NCI-H2029 (cell line): ENCODE data around the gene MIPOL1.
"Not testable (repeated sequence)": the region's sequence is repeated elsewhere in the genome, so short reads cannot be mapped to it uniquely, and the experiment has no call there.

Experiments
- DNase-seq: peaks from one replicate; lab custom pipeline; 2025; lab: John Stamatoyannopoulos, UW

MIPOL1 gene

GRCh38 chr14:37285220-37285619 lies 87.5 kb downstream of the MIPOL1 start:
- DNase-seq = no peak

- DNase-seq = no peak
These were observed 92.0 kb downstream of the MIPOL1 start for GRCh38 chr14:37289688-37290087.

DNA sequence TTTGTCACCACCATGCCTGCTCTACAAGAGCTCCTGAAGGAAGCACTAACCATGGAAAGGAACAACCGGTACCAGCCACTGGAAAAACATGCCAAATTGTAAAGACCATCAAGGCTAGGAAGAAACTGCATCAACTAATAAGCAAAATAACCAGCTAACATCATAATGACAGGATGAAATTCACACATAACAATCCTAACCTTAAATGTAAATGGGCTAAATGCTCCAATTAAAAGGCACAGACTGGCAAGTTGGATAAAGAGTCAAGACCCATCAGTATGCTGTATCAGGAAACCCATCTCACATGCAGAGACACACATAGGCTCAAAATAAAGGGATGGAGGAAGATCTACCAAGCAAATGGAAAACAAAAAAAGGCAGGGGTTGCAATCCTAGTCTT lies 97.5 kb downstream of the MIPOL1 start:
- DNase-seq = not testable (repeated sequence)

- DNase-seq = no peak
These were observed 113.5 kb downstream of the MIPOL1 start for GRCh38 chr14:37311252-37311651.

DNA sequence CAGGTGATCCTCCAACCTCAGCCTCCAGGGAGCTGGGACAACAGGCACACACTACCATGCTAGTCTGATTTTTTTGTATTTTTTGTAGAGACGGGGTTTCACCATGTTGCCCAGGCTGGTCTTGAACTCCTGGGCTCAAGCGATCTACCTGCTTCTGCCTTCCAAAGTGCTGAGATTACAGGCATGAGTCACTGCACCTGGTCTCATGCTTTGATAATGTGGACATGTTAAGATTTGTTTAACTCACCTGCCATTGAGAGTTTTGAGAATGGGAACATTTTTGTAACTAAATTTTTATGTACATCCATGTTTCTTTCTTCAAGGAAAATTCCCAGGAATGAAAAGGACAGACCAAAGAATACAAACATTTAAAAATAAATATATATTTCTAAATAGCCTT lies 121.2 kb downstream of the MIPOL1 start:
- no peak for DNase-seq

- no peak for DNase-seq
These were observed 122.4 kb downstream of the MIPOL1 start for GRCh38 chr14:37320106-37320505.

DNA sequence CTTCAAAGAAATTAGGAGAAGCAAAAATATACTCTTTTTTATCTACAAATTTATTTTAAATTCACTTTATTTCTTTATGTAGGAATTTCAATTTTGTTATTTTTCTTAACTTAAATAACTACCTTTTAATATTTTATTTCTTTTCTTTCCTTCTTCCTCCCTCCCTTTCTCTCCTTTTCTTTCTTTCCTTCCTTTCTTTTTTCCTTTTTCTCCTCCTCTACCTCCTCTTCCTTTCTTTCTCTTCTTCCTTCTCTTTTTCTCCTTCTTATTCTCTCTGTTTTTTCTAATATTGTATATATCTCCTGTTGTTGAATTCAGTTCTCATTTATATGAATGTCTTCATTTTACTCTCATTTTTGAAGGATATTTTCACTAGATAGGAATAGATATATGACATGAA lies 127.6 kb downstream of the MIPOL1 start:
- no peak for DNase-seq

GRCh38 chr14:37326434-37326833 lies 128.7 kb downstream of the MIPOL1 start:
- DNase-seq = no peak

DNA sequence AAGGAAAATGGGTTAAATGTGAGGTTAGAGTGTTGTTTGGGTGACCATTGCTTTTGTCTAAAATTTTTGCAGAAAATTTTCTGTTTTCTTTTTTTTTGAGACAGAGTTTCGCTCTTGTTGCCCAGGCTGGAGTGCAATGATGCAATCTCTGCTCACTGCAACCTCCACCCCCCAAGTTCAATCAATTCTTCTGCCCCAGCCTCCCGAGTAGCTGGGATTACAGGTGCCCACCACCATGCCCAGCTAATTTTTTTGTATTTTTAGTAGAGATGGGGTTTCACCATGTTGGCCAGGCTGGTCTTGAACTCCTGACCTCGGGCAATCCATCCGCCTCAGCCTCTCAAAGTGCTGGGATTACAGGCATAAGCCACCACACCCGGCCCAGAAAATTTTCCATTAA lies 130.2 kb downstream of the MIPOL1 start:
- not testable (repeated sequence) for DNase-seq

DNA sequence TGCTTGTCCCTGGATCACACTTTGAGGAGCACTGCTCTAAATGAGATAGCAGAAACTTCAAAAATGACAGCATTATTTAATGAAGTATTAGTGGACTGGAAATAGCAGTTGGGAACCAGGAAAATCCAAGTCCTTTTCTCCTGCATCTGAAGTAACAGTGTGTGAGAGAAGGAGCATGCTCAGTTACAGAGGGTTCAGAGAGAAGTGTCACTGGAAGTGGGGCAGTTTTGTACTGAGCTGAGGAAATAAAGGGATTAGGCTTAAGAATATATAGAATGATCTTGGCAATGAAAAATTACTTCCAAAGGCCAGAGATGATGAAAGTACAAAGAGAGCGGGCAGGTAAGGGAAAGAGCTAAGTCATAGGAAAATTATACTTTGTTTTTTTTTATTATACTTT lies 130.9 kb downstream of the MIPOL1 start:
- DNase-seq = no peak

GRCh38 chr14:37329189-37330001 lies 131.7 kb downstream of the MIPOL1 start:
- DNase-seq = no peak

DNA sequence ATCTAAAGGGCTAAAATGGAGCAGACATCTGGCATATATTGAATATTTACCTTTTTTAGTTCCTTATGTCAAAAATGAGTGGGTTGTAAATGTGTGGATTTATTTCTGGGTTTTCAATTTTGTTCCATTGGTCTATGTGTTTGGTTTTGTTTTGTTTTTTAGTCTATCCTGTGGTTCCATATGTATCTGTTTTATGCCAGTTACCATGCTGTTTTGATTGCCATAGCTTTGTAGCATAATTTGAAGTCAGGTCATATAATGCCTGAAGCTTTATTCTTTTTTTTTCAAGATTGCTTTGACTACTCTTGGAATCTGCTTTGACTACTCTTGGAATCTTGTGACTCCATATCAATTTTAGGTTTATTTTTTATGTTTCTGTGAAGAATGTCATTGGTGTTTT lies 133.2 kb downstream of the MIPOL1 start:
- DNase-seq = no peak

DNA sequence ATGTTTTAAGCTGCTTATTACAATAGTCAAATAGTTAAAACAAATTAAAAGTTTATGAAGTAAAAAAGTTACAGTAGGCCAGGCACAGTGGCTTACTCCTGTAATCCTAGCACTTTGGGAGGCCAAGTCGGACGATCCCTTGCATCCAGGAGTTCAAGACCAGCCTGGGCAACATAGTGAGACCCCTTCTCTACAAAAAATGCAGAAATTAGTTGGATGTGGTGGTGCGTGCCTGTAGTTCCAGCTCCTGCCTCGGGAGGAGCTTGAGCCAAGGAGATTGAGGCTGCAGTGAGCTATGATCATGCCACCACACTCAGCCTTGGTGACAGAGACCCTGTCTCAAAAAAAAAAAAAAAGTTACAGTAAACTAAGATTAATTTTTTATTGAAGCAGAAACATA lies 142.6 kb downstream of the MIPOL1 start:
- DNase-seq = no peak

GRCh38 chr14:37343307-37344094 lies 145.8 kb downstream of the MIPOL1 start:
- DNase-seq = no peak

GRCh38 chr14:37363661-37364060 lies 165.9 kb downstream of the MIPOL1 start:
- DNase-seq = no peak

GRCh38 chr14:37369425-37369824 lies 171.7 kb downstream of the MIPOL1 start:
- DNase-seq = peak; percentile 63

- no peak for DNase-seq
These were observed 177.8 kb downstream of the MIPOL1 start for GRCh38 chr14:37375566-37375965.

DNA sequence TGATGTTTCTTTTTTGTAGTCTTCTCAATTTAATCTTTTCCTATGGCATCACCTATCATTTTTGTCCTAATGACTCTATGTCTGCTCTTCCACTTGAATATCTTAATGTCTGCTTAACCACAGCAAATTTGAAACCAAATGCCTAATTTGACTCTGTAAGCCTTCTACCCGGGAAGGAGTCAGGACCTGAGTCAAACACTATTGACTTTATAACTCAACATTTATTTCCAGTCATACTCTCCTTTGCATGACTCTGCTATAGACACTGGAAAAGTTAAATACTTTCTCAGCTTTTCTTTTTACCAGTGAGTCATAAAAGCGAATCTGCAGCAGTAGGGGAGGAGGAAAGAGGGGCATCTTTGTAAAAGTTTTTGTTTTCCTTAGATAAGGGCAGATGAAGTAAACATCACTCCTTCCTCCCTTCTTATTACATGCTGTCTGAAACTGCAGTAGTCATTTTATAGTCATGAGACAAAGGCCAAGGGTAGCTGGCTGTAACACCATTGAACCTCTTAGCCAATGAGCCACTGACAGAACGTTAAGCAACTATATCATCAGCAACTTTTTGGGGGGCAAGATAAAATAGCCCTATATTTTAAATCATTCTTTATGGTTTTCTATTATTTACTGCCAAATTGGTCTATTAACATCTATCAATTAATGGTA lies 179.3 kb downstream of the MIPOL1 start:
- no peak for DNase-seq

GRCh38 chr14:37384870-37385596 lies 187.3 kb downstream of the MIPOL1 start:
- DNase-seq = peak; percentile 85

- not testable (repeated sequence) for DNase-seq
These were observed 199.6 kb downstream of the MIPOL1 start for GRCh38 chr14:37397157-37397940.

GRCh38 chr14:37397941-37398215 lies 200.1 kb downstream of the MIPOL1 start:
- no peak for DNase-seq

DNA sequence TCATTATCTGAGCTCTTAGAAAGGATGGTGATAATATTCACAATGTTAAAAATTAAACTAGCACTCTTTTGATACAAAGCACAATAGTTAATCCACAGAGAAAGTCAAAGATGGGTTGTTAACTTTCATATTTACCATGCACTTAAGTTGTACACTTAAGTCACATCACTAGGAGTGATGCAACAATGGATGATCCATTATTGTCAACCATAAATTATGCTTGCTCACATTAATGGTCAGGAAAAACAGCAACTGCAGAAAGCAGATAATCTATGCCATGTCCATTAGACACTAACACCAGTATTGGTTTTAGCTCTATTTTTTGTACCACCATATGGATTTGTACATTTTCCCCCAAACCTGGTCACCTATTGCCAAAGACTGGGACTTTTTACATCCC lies 201.8 kb downstream of the MIPOL1 start:
- no peak for DNase-seq
